Mesothelial cell of epicardium (in vitro differentiated cells): ENCODE data around the gene MAS1. TPM values are rescaled to one million over a fixed set of nuclear protein-coding genes. Genes with fewer than 3 reads are reported as not detected.
A peak's percentile ranks its signal among the peaks of the same experiment; 100 is the strongest.

Experiments used
- DNase-seq, 2 experiments: peaks; one replicate each; pipeline ENCODE4 v3.0.0; 2021; ENCODE audit warnings: low spot score in 2 of 2; ENCODE audit not compliant: unreplicated experiment in 2 of 2
- H3K27ac Mint-ChIP-seq: 2 replicates; pipeline ENCODE4 v1.8.0; 2021; ENCODE audit warnings: mixed read lengths
- H3K27me3 Mint-ChIP-seq: 2 replicates; pipeline ENCODE4 v1.8.0; 2021; ENCODE audit warnings: low read depth, mixed read lengths
- H3K36me3 Mint-ChIP-seq: 2 replicates; pipeline ENCODE4 v1.8.0; 2021; ENCODE audit warnings: mixed read lengths
- H3K4me1 Mint-ChIP-seq: 2 replicates; pipeline ENCODE4 v1.8.0; 2021; ENCODE audit warnings: mixed read lengths
- H3K4me3 Mint-ChIP-seq: 2 replicates; pipeline ENCODE4 v1.8.0; 2021; ENCODE audit warnings: mild to moderate bottlenecking, moderate library complexity, mixed read lengths
- H3K9me3 Mint-ChIP-seq: 2 replicates; pipeline ENCODE4 v1.8.0; 2021; ENCODE audit warnings: mixed read lengths
- CTCF ChIP-seq: fragments of 200-600 bp; sonication (generic); IDR thresholded peaks from one replicate; pipeline ENCODE4 v1.5.0; 2021; ENCODE audit warnings: antibody characterized with exemption; ENCODE audit not compliant: unreplicated experiment
- total RNA-seq: library from RNA; stranded (reverse); gene quantifications from 3 replicates; pipeline ENCODE4 v1.2.1, GENCODE V29; 2021

MAS1 gene
- total RNA-seq, 1 donor from 2014 or later: not detected

- Mint-ChIP-seq H3K27ac (no peak overlapping the region), H3K4me3 (no peak overlapping the region), H3K4me1 (peaks cover 5% of the 10 kb centered on the region), H3K36me3 (no peaks in the 10 kb centered on the region), H3K27me3 (peaks cover 38% of the 10 kb centered on the region), H3K9me3 (peaks cover 4% of the 10 kb centered on the region)
- no peak for TF ChIP-seq CTCF
- no peak for DNase-seq
Observed at GRCh38 chr6:159893064-159893463, 2.3 kb downstream of the MAS1 start.

GRCh38 chr6:159894991-159895390 is 4.2 kb downstream of the MAS1 start:
- Mint-ChIP-seq H3K27ac (no peak overlapping the region), H3K27me3 (peaks cover 22% of the 10 kb centered on the region), H3K4me1 (peaks cover 6% of the 10 kb centered on the region), H3K9me3 (peaks cover 4% of the 10 kb centered on the region), H3K36me3 (no peaks in the 10 kb centered on the region), H3K4me3 (no peak overlapping the region)
- TF ChIP-seq CTCF: no peak
- DNase-seq: no peak

GRCh38 chr6:159897603-159898002 is 6.8 kb downstream of the MAS1 start:
- DNase-seq: no peak
- Mint-ChIP-seq H3K27me3 (peaks cover 11% of the 10 kb centered on the region), H3K27ac (no peak overlapping the region), H3K36me3 (no peaks in the 10 kb centered on the region), H3K4me1 (peaks cover 13% of the 10 kb centered on the region), H3K9me3 (peaks cover 4% of the 10 kb centered on the region), H3K4me3 (no peak overlapping the region)
- TF ChIP-seq CTCF: no peak

- no peak for TF ChIP-seq CTCF
- Mint-ChIP-seq H3K27me3 (peaks cover 11% of the 10 kb centered on the region), H3K4me1 (peaks cover 13% of the 10 kb centered on the region), H3K27ac (no peak overlapping the region), H3K36me3 (no peaks in the 10 kb centered on the region), H3K4me3 (no peak overlapping the region), H3K9me3 (peaks cover 4% of the 10 kb centered on the region)
- DNase-seq: no peak
Observed at GRCh38 chr6:159898519-159898918, 7.7 kb downstream of the MAS1 start.

GRCh38 chr6:159899994-159900745 is 9.4 kb downstream of the MAS1 start:
- Mint-ChIP-seq H3K4me1 (peaks cover 13% of the 10 kb centered on the region), H3K4me3 (no peak overlapping the region), H3K36me3 (no peaks in the 10 kb centered on the region), H3K27me3 (peaks cover 2% of the 10 kb centered on the region), H3K9me3 (peaks cover 4% of the 10 kb centered on the region), H3K27ac (peak overlapping the region; percentile 86)
- TF ChIP-seq CTCF: no peak
- DNase-seq: no peak

- peaks cover 7% of the 10 kb centered on the region for H3K27me3 Mint-ChIP-seq
- no peak overlapping the region for H3K27ac Mint-ChIP-seq
Observed at GRCh38 chr6:159902620-159903019, 11.8 kb downstream of the MAS1 start.

More at GRCh38 chr6:159902620-159903019, 11.8 kb downstream of the MAS1 start:
- Mint-ChIP-seq H3K4me3 (no peak overlapping the region), H3K36me3 (no peaks in the 10 kb centered on the region), H3K9me3 (no peaks in the 10 kb centered on the region), H3K4me1 (peaks cover 7% of the 10 kb centered on the region)
- TF ChIP-seq CTCF: no peak
- no peak for DNase-seq
